Astrocyte (in vitro differentiated cells and primary cell): ENCODE results near the gene RAPGEF6.

ENCODE experiments used
- CTCF ChIP-seq: IDR thresholded peaks from 2 replicates; pipeline ENCODE4 v1.5.1; 2011; ENCODE audit warnings: low read depth, mild to moderate bottlenecking, inconsistent platforms, low read length, moderate library complexity; ENCODE audit not compliant: insufficient read depth
- EZH2 ChIP-seq: IDR thresholded peaks from 2 replicates; pipeline ENCODE4 v1.6.1; 2012; ENCODE audit warnings: mild to moderate bottlenecking, low read length, inconsistent platforms; ENCODE audit not compliant: insufficient read depth

DNA sequence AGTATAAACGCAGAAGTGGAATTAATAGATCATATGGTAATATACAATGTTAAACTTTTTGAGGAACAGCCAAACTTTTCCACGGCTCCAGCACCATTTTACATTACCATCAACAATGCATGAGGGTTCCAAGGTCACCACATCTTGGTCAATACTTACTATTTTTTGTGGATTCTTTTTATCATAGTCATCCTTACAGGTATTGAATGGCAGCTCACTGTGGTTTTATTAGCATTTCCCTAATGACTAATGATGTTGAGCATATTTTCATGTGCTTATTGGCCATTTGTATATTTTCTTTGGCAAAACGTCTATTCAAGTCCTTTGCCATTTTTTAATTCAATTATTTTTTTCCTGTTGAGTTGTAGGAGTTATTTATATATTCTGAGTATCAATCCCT lies 14.1 kb upstream of the RAPGEF6 start:
- TF ChIP-seq CTCF (no peak), EZH2 (no peak)
